OCI-LY7 (cell line): ENCODE results near the gene STX12. TPM values are rescaled to one million over a fixed set of nuclear protein-coding genes. Genes with fewer than 3 reads are reported as not detected.

ENCODE experiments used
- BruUV-seq: library from RNA; stranded (reverse); fragments of 400-500 nt; replicated peaks from 2 replicates; lab custom pipeline; 2021; lab: Mats Ljungman, UMichigan
- CTCF ChIA-PET: fragments of 300-600 bp; sonication (Branson Sonifier 250); formaldehyde crosslinking; loops from one replicate; lab custom pipeline; 2022; ENCODE audit warnings: antibody characterized with exemption; ENCODE audit not compliant: unreplicated experiment; lab: Charles Lee
- POLR2A ChIA-PET: fragments of 300-600 bp; sonication (Branson Sonifier 250); formaldehyde crosslinking; loops from one replicate; lab custom pipeline; 2022; ENCODE audit warnings: antibody characterized with exemption; lab: Charles Lee
- DNase-seq: peaks from one replicate; pipeline ENCODE4 v3.0.0-alpha.2; 2015; ENCODE audit warnings: low spot score
- H2AFZ ChIP-seq: fragments of 200-600 bp; sonication (generic), shearing (Covaris generic); 2 replicates; pipeline ENCODE4 v1.6.1; 2014; ENCODE audit warnings: mild to moderate bottlenecking, antibody characterized with exemption, low read length, moderate library complexity
- H3K27ac ChIP-seq: fragments of 200-600 bp; sonication (generic); 2 replicates; pipeline ENCODE4 v1.5.1; 2014; ENCODE audit warnings: mixed run types, low read depth, mild to moderate bottlenecking, moderate library complexity, low read length, inconsistent platforms; ENCODE audit not compliant: poor library complexity, severe bottlenecking
- H3K36me3 ChIP-seq: fragments of 200-600 bp; sonication (generic); 2 replicates; pipeline ENCODE4 v1.6.1; 2014; ENCODE audit warnings: mild to moderate bottlenecking, antibody characterized with exemption, low read length, moderate library complexity, mixed read lengths; ENCODE audit not compliant: insufficient read depth
- H3K4me1 ChIP-seq: fragments of 200-600 bp; sonication (generic); 2 replicates; pipeline ENCODE4 v1.5.1; 2014; ENCODE audit warnings: mild to moderate bottlenecking, low read length; ENCODE audit not compliant: insufficient read depth, poor library complexity, severe bottlenecking
- H3K4me2 ChIP-seq: fragments of 200-600 bp; sonication (generic); 2 replicates; pipeline ENCODE4 v1.6.1; 2014; ENCODE audit warnings: mild to moderate bottlenecking, low read length
- H3K4me3 ChIP-seq: fragments of 200-600 bp; sonication (generic); 2 replicates; pipeline ENCODE4 v1.5.1; 2014; ENCODE audit warnings: mild to moderate bottlenecking, low read depth, low read length; ENCODE audit not compliant: poor library complexity, severe bottlenecking
- H3K79me2 ChIP-seq: fragments of 200-600 bp; sonication (generic); 2 replicates; pipeline ENCODE4 v1.6.1; 2016; ENCODE audit warnings: low read depth, mild to moderate bottlenecking, low read length, moderate library complexity, mixed read lengths; ENCODE audit not compliant: insufficient read depth
- H3K9me2 ChIP-seq: fragments of 200-600 bp; sonication (generic); 2 replicates; pipeline ENCODE4 v1.6.1; 2016; ENCODE audit warnings: mild to moderate bottlenecking, low read length, mixed read lengths; ENCODE audit not compliant: insufficient read depth
- H3K9me3 ChIP-seq: fragments of 200-600 bp; sonication (generic); 2 replicates; pipeline ENCODE4 v1.6.1; 2014; ENCODE audit warnings: mild to moderate bottlenecking, mixed run types, low read length, mixed read lengths
- H4K20me1 ChIP-seq: fragments of 200-600 bp; sonication (generic); 2 replicates; pipeline ENCODE4 v1.6.1; 2014; ENCODE audit warnings: mild to moderate bottlenecking, antibody characterized with exemption, low read length, moderate library complexity, mixed read lengths; ENCODE audit not compliant: insufficient read depth
- CTCF ChIP-seq: fragments of 200-600 bp; sonication (generic); conservative IDR thresholded peaks from 2 replicates; pipeline ENCODE4 v1.5.1; 2014; ENCODE audit warnings: mild to moderate bottlenecking, antibody characterized with exemption, low read length, moderate library complexity, mixed read lengths
- EZH2phosphoT487 ChIP-seq: fragments of 200-600 bp; sonication (generic); IDR thresholded peaks from 2 replicates; pipeline ENCODE4 v1.6.1; 2018; ENCODE audit warnings: low read depth, borderline replicate concordance, mild to moderate bottlenecking, mixed run types, antibody characterized with exemption, low read length, moderate library complexity, mixed read lengths
- intact Hi-C: fragments of 100-400 bp; cut with micrococcal nuclease; formaldehyde crosslinking; loops from one replicate; pipeline ENCODE4 v1.10.0; 2022; ENCODE audit not compliant: unreplicated experiment
- total RNA-seq, 2 experiments: library from RNA; depleted of rRNA in 1 of 2; stranded (reverse); fragments of >200 nt in 1 of 2; shearing (Covaris generic) in 1 of 2; gene quantifications; 2 replicates each; pipeline ENCODE4 v1.2.3, GENCODE V29; 2014 to 2022

Gene STX12
- total RNA-seq, 2 experiments from 2014 or later = 17.2 to 30.1 TPM

GRCh38 chr1:27770293-27770830 lies 2.7 kb upstream of the STX12 start:
- Histone ChIP-seq H3K9me3 (no peaks in the 10 kb centered on the region), H3K36me3 (peaks cover under 1% of the 10 kb centered on the region; the same call in 1 of the 2 replicates), H3K4me2 (no peak overlapping the region), H3K27ac (no peak overlapping the region), H3K9me2 (no peaks in the 10 kb centered on the region), H4K20me1 (no peaks in the 10 kb centered on the region), H3K79me2 (peaks cover 26% of the 10 kb centered on the region), H3K4me1 (peaks cover 24% of the 10 kb centered on the region), H3K4me3 (no peak overlapping the region), H2AFZ (no peak overlapping the region)
- ChIA-PET CTCF (no interaction called here), POLR2A (interaction anchor here (0.9 to 1.3 kb wide), 4 partner anchors 12 to 45 kb away, joined by 3 read pairs; partner anchors contain the start of gene FAM76A)
- TF ChIP-seq EZH2phosphoT487 = no peak
- TF ChIP-seq CTCF = no peak
- intact Hi-C loops = loop anchor here (5.0 kb wide), 1 partner anchor 43 kb away; the partner anchor contains the start of gene FAM76A
- DNase-seq = no peak
- no TSS peak for BruUV-seq

GRCh38 chr1:27772036-27772931 lies 735 bp upstream of the STX12 start:
- Histone ChIP-seq H3K27ac (peak overlapping the region; percentile 58), H4K20me1 (no peaks in the 10 kb centered on the region), H2AFZ (peak overlapping the region; percentile 98), H3K9me2 (no peaks in the 10 kb centered on the region), H3K36me3 (peaks cover 5% of the 10 kb centered on the region; the same call in 1 of the 2 replicates), H3K4me2 (peak overlapping the region; percentile 71), H3K4me1 (peaks cover 24% of the 10 kb centered on the region), H3K9me3 (no peaks in the 10 kb centered on the region), H3K4me3 (peak overlapping the region; percentile 95), H3K79me2 (peaks cover 29% of the 10 kb centered on the region)
- TSS peak; percentile 86 for BruUV-seq
- POLR2A ChIA-PET = interaction anchor here (0.6 to 1.5 kb wide), 15 partner anchors 9 to 543 kb away, joined by 3 to 13 read pairs (median 4); partner anchors contain the start of genes FAM76A and PPP1R8
- CTCF ChIA-PET = interaction anchor here (1.1 kb wide), 2 partner anchors 9 to 47 kb away, joined by 4 to 6 read pairs; partner anchors contain the start of gene FAM76A
- intact Hi-C loops = loop anchor here (5.0 kb wide), 1 partner anchor 45 kb away; the partner anchor contains the start of gene FAM76A
- TF ChIP-seq CTCF (no peak), EZH2phosphoT487 (no peak)
- DNase-seq = peak; percentile 11
